ENCODE measurements around the gene C18orf32. TPM values are rescaled to one million over a fixed set of nuclear protein-coding genes. Genes with fewer than 3 reads are reported as not detected.

The C18orf32 gene
- total and polyA plus RNA-seq, 2 donors (not counting 1 experiment from before 2014, with no cell fraction given): 11.9 to 39.1 TPM

DNA sequence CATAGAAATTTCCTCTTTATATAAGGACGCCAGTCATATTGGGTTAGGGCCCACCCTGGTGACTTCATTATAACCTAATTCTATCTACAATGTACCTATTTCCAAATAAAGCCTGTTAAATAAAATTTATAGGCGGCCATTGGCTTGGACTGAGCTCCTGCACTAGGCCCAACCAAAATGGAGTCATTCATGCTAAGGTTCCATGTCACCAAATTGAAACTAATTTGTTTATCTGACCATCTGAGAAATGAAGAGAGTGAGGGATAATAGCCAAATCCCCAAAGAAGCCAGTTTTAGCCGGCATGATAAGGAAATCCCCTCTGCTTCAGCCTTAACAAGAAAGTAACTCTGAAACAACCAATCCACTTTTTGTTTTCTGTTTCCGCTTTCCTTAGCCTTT lies 19.4 kb downstream of the C18orf32 start:
- DNase-seq (ENCODE audit: low read depth in 2 of 2): no peak
- Histone ChIP-seq H2AFZ (ENCODE audit: low read length) (no peak overlapping the region), H3K9me3 (ENCODE audit: control insufficient read depth, insufficient read depth, low read depth, low read length) (no peaks in the 10 kb centered on the region), H4K20me1 (ENCODE audit: control insufficient read depth, extremely low read depth, insufficient read depth, low read length) (no peaks in the 10 kb centered on the region), H3K36me3 (ENCODE audit: control insufficient read depth, insufficient read depth, low read length) (no peaks in the 10 kb centered on the region), H3K4me2 (ENCODE audit: extremely low read depth, insufficient read depth, low read length) (no peak overlapping the region), H3K79me2 (ENCODE audit: control insufficient read depth, insufficient read depth, low read length) (no peaks in the 10 kb centered on the region), H3K27me3 (ENCODE audit: control insufficient read depth, insufficient read depth, low read length) (peaks cover 5% of the 10 kb centered on the region), H3K4me3 (replicated peaks in 1 of 4; ENCODE audit: control extremely low read depth in 1 of 4, insufficient read depth in 1 of 4, low read depth in 3 of 4, low read length in 4 of 4) (no peak overlapping the region), H3K9ac (ENCODE audit: insufficient read depth, low read length) (no peak overlapping the region), H3K4me1 (ENCODE audit: control insufficient read depth, extremely low read depth, insufficient read depth, low read length) (no peaks in the 10 kb centered on the region), H3K27ac (ENCODE audit: insufficient read depth, low read length) (no peak overlapping the region)
- TF ChIP-seq, protein P1, sequence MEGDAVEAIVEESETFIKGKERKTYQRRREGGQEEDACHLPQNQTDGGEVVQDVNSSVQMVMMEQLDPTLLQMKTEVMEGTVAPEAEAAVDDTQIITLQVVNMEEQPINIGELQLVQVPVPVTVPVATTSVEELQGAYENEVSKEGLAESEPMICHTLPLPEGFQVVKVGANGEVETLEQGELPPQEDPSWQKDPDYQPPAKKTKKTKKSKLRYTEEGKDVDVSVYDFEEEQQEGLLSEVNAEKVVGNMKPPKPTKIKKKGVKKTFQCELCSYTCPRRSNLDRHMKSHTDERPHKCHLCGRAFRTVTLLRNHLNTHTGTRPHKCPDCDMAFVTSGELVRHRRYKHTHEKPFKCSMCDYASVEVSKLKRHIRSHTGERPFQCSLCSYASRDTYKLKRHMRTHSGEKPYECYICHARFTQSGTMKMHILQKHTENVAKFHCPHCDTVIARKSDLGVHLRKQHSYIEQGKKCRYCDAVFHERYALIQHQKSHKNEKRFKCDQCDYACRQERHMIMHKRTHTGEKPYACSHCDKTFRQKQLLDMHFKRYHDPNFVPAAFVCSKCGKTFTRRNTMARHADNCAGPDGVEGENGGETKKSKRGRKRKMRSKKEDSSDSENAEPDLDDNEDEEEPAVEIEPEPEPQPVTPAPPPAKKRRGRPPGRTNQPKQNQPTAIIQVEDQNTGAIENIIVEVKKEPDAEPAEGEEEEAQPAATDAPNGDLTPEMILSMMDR (conservative IDR thresholded peaks at IDR 0.05 in 1 of 2, IDR thresholded peaks at IDR 0.05 in 1 of 2; ENCODE audit: low read depth in 1 of 2, low read length in 2 of 2): no peak
- no peak for TF ChIP-seq EZH2 (IDR thresholded peaks at IDR 0.05; ENCODE audit: low read length, missing control alignments)

DNA sequence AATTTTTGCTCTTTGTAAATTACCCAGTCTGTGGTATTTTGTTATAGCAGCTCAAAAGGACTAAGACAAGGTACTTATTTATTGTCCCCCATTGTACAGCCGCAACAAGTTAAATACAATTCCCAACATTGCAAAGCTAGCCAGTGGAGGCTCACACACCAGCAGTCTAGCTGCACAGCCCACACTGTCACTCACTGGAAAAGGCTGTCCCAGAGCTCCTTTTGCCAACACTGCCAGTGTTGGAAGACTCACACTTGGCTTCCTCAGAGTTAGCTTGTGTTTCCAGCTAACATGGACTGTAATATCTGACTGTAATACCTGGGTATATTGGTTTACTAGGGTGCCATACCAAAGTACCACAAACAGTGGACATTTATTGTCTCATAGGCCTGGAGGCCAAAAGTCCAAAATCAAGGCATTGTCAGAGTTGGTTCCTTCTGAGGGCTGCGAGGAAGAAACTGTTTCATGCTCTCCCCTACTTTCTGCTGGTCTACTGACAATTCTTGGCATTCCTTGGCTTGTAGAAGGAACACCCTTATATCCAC lies 19.9 kb downstream of the C18orf32 start:
- Histone ChIP-seq H3K4me2 (ENCODE audit: extremely low read depth, insufficient read depth, low read length) (no peak overlapping the region), H3K4me1 (ENCODE audit: control insufficient read depth, extremely low read depth, insufficient read depth, low read length) (no peaks in the 10 kb centered on the region), H3K36me3 (ENCODE audit: control insufficient read depth, insufficient read depth, low read length) (no peaks in the 10 kb centered on the region), H3K27me3 (ENCODE audit: control insufficient read depth, insufficient read depth, low read length) (peaks cover 5% of the 10 kb centered on the region), H3K27ac (ENCODE audit: insufficient read depth, low read length) (no peak overlapping the region), H3K9me3 (ENCODE audit: control insufficient read depth, insufficient read depth, low read depth, low read length) (no peaks in the 10 kb centered on the region), H2AFZ (ENCODE audit: low read length) (no peak overlapping the region), H4K20me1 (ENCODE audit: control insufficient read depth, extremely low read depth, insufficient read depth, low read length) (no peaks in the 10 kb centered on the region), H3K9ac (ENCODE audit: insufficient read depth, low read length) (no peak overlapping the region), H3K79me2 (ENCODE audit: control insufficient read depth, insufficient read depth, low read length) (no peaks in the 10 kb centered on the region), H3K4me3 (replicated peaks in 1 of 4; ENCODE audit: control extremely low read depth in 1 of 4, insufficient read depth in 1 of 4, low read depth in 3 of 4, low read length in 4 of 4) (no peak overlapping the region)
- no peak for TF ChIP-seq EZH2 (IDR thresholded peaks at IDR 0.05; ENCODE audit: low read length, missing control alignments)
- TF ChIP-seq, protein P1 (conservative IDR thresholded peaks at IDR 0.05 in 1 of 2, IDR thresholded peaks at IDR 0.05 in 1 of 2; ENCODE audit: low read depth in 1 of 2, low read length in 2 of 2): no peak
- DNase-seq (ENCODE audit: low read depth in 2 of 2): no peak

DNA sequence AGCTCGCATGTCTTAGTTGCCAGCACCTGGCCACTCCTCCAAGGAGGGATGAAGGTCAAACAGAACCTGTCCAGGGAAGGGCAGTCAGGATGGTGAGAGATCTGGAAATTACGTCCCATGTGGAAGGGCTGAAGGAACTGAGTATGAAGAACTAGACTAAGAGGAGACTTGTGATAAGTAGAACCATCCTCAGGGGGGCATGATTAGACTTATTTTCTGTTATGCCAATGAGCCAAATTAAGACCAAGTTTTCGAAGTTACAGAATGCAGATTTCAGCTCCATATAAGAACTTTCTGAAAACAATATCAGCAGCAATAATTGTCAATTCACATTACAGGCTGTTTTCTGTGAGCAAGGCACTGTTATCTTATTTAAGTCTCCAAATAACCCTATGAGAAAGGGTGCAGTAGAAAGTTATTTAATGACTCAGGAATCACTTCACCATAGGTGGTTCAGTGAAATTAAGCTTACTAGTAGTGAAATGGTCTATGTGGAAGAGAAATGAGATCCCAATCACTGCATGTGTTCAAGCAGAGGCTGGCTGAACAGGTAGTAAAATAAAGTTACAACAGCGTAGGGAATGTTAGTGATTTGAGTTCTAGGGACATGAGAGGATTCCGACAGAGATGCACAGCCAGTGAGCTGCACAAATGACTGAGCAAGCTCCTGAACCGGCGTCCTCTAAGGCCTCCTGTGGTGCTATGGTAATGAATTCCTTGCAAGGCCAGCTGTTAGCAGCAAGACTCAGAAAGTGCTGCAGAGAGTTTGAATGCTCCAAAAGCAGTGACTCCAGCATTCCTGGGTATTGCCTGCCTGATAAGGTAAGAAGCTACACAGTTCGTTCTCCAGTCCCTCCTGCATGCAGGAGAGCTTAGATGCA lies 22.1 kb downstream of the C18orf32 start:
- no peak overlapping the region for H3K27ac ChIP-seq (ENCODE audit: insufficient read depth, low read length)
- H3K9ac ChIP-seq (ENCODE audit: insufficient read depth, low read length): no peak overlapping the region
- no peaks in the 10 kb centered on the region for H4K20me1 ChIP-seq (ENCODE audit: control insufficient read depth, extremely low read depth, insufficient read depth, low read length)
- no peaks in the 10 kb centered on the region for H3K4me1 ChIP-seq (ENCODE audit: control insufficient read depth, extremely low read depth, insufficient read depth, low read length)
- no peaks in the 10 kb centered on the region for H3K9me3 ChIP-seq (ENCODE audit: control insufficient read depth, insufficient read depth, low read depth, low read length)
- no peaks in the 10 kb centered on the region for H3K79me2 ChIP-seq (ENCODE audit: control insufficient read depth, insufficient read depth, low read length)
- TF ChIP-seq, protein P1 (conservative IDR thresholded peaks at IDR 0.05 in 1 of 2, IDR thresholded peaks at IDR 0.05 in 1 of 2; ENCODE audit: low read depth in 1 of 2, low read length in 2 of 2): no peak
- TF ChIP-seq EZH2 (IDR thresholded peaks at IDR 0.05; ENCODE audit: low read length, missing control alignments): no peak
- no peaks in the 10 kb centered on the region for H3K36me3 ChIP-seq (ENCODE audit: control insufficient read depth, insufficient read depth, low read length)
- H3K27me3 ChIP-seq (ENCODE audit: control insufficient read depth, insufficient read depth, low read length): peaks cover under 1% of the 10 kb centered on the region
- no peak overlapping the region for H3K4me2 ChIP-seq (ENCODE audit: extremely low read depth, insufficient read depth, low read length)
- H2AFZ ChIP-seq (ENCODE audit: low read length): no peak overlapping the region
- H3K4me3 ChIP-seq (replicated peaks in 1 of 4; ENCODE audit: control extremely low read depth in 1 of 4, insufficient read depth in 1 of 4, low read depth in 3 of 4, low read length in 4 of 4): no peak overlapping the region
- peak; percentile 37 to 43 for DNase-seq (ENCODE audit: low read depth in 2 of 2)
